Stomach (tissue), 9 donors: ENCODE measurements around the gene EPHX1. TPM values are rescaled to one million over a fixed set of nuclear protein-coding genes. Genes with fewer than 3 reads are reported as not detected.

ENCODE experiments used
- DNase-seq, 2 donors: peaks; one replicate each; pipeline versions ENCODE4 v3.0.0 to v3.0.0-alpha.2; 2013 to 2019
- H3K27ac ChIP-seq, 5 donors: fragments of 200-600 bp in 4 of 5; sonication (generic) in 4 of 5; one replicate each; pipeline ENCODE4 v1.5.1; 2013 to 2019; ENCODE audit warnings: mild to moderate bottlenecking in 1 of 5, moderate library complexity in 1 of 5
- H3K27me3 ChIP-seq, 3 donors: fragments of 200-600 bp; sonication (generic); one replicate each; pipeline ENCODE4 v1.5.1; 2017 to 2019; ENCODE audit warnings: mixed run types in 1 of 3
- H3K36me3 ChIP-seq, 4 donors: fragments of 200-600 bp; sonication (generic); 1 replicate in 3 of 4; 2 replicates in 1 of 4; pipeline ENCODE4 v1.5.1; 2016 to 2019
- H3K4me1 ChIP-seq, 4 donors: fragments of 200-600 bp; sonication (generic); one replicate each; pipeline ENCODE4 v1.5.1; 2016 to 2019
- H3K4me3 ChIP-seq, 4 donors: fragments of 200-600 bp; sonication (generic) in 3 of 4; one replicate each; pipeline ENCODE4 v1.5.1; 2016 to 2019; ENCODE audit warnings: mild to moderate bottlenecking in 1 of 4
- H3K9me3 ChIP-seq, 4 donors: fragments of 200-600 bp; sonication (generic); one replicate each; pipeline ENCODE4 v1.5.1; 2016 to 2019
- CTCF ChIP-seq, 7 experiments: fragments of 450-650 bp in 4 of 7; fragments of 200-600 bp in 3 of 7; sonication (generic) in 3 of 7; IDR thresholded peaks; one replicate each; pipeline ENCODE4 v1.5.1; 2016 to 2019; ENCODE audit warnings: antibody characterized with exemption in 7 of 7, control low read depth in 2 of 7, mild to moderate bottlenecking in 1 of 7
- EP300 ChIP-seq: sonication (generic); formaldehyde crosslinking; IDR thresholded peaks from one replicate; pipeline ENCODE4 v1.6.1; 2017; ENCODE audit warnings: antibody characterized with exemption
- POLR2A ChIP-seq, 4 donors: fragments of 450-650 bp; IDR thresholded peaks; one replicate each; pipeline ENCODE4 v1.6.1; 2016; ENCODE audit warnings: antibody characterized with exemption in 4 of 4, control low read depth in 2 of 4, mild to moderate bottlenecking in 1 of 4, moderate library complexity in 1 of 4
- POLR2AphosphoS5 ChIP-seq, 3 donors: sonication (generic); formaldehyde crosslinking; IDR thresholded peaks; one replicate each; pipeline ENCODE4 v1.6.1; 2016; ENCODE audit warnings: antibody characterized with exemption in 3 of 3
- whole genome bisulfite sequencing, 5 donors: extraction: QIAGEN DNeasy Blood & Tissue Kit in 3 of 5; methylation state at CpG; one replicate each; pipeline versions ENCODE4 v1.1.5 to v1.1.7; 2013 to 2018; 5-methylcytosine and 5-hydroxymethylcytosine counted together
- intact Hi-C: fragments of 100-400 bp; cut with DNase I; formaldehyde crosslinking; loops from one replicate; pipeline ENCODE4 v1.15.1; 2023; ENCODE audit warnings: low total_unique reads
- polyA plus RNA-seq, 3 donors: library from polyadenylated mRNA; stranded (reverse); fragments of 200-250 nt; gene quantifications; one replicate each; pipeline ENCODE4 v1.2.3, GENCODE V29; 2013
- total RNA-seq, 5 donors: library from RNA; depleted of rRNA; stranded (reverse); fragments of >200 nt; gene quantifications; one replicate each; pipeline versions ENCODE4 v1.1.0 to v1.2.3, GENCODE V29; 2014 to 2016
- donor health status: healthy with polysubstance abuse.
- donor health status: Bipolar disorder and iron deficiency.
- donor health status: healthy.

Gene EPHX1
- total and polyA plus RNA-seq, 8 donors = 13.0 to 94.6 (median 40.5) TPM

- TF ChIP-seq POLR2AphosphoS5 (IDR thresholded peaks at IDR 0.05) = no peak
- TF ChIP-seq CTCF (IDR thresholded peaks at IDR 0.05) = no peak
- no peak for TF ChIP-seq POLR2A (IDR thresholded peaks at IDR 0.05)
- TF ChIP-seq EP300 = no peak
Observed at GRCh38 chr1:225819346-225820192, 9.6 kb downstream of the EPHX1 start.

GRCh38 chr1:225820522-225821120, 10.7 kb downstream of the EPHX1 start:
- H3K4me1 ChIP-seq = peaks cover 74 to 97% (median 86%) of the 10 kb centered on the region in 4 donors
- H3K4me3 ChIP-seq = no peak overlapping the region
- no peaks in the 10 kb centered on the region for H3K27me3 ChIP-seq
- peak in 1 of 2 donors; percentile 61 for DNase-seq
- WGBS, 5 donors = 60 to 71% (median 63%) methylated on average over 5 of the region's 5 CpGs
- intact Hi-C loops = no loop called here
- TF ChIP-seq POLR2AphosphoS5 (IDR thresholded peaks at IDR 0.05) (peak in 1 of 3 donors; percentile 25), POLR2A (IDR thresholded peaks at IDR 0.05) (no peak)
- no peaks in the 10 kb centered on the region for H3K9me3 ChIP-seq
- peaks cover 0 to 4% (median 2%) of the 10 kb centered on the region in 4 donors for H3K36me3 ChIP-seq
- H3K27ac ChIP-seq = peak overlapping the region in 4 of 5 donors; percentile 52 to 92 (median 58)

More at GRCh38 chr1:225819346-225820192, 9.6 kb downstream of the EPHX1 start:
- no peak overlapping the region for H3K4me3 ChIP-seq
- no peaks in the 10 kb centered on the region for H3K27me3 ChIP-seq
- H3K36me3 ChIP-seq = peaks cover 0 to 4% (median 2%) of the 10 kb centered on the region in 4 donors
- intact Hi-C loops = no loop called here
- no peak for DNase-seq
- WGBS, 5 donors = 77 to 87% (median 84%) methylated on average over 12 of the region's 12 CpGs
- no peaks in the 10 kb centered on the region for H3K9me3 ChIP-seq
- peak overlapping the region in 4 of 5 donors; percentile 52 to 92 (median 58) for H3K27ac ChIP-seq
- H3K4me1 ChIP-seq = peaks cover 69 to 97% (median 84%) of the 10 kb centered on the region in 4 donors

- intact Hi-C loops = no loop called here
- peak overlapping the region in 4 of 5 donors; percentile 47 to 70 (median 58) for H3K27ac ChIP-seq
- peaks cover 68 to 94% (median 79%) of the 10 kb centered on the region in 4 donors for H3K4me1 ChIP-seq
- no peaks in the 10 kb centered on the region for H3K27me3 ChIP-seq
- H3K36me3 ChIP-seq = peaks cover 0 to 4% (median 2%) of the 10 kb centered on the region in 4 donors
- 82 to 91% (median 84%) methylated on average over 12 of the region's 12 CpGs for WGBS, 5 donors
- no peak for DNase-seq
- no peaks in the 10 kb centered on the region for H3K9me3 ChIP-seq
- no peak for TF ChIP-seq CTCF (IDR thresholded peaks at IDR 0.05)
- no peak for TF ChIP-seq POLR2A (IDR thresholded peaks at IDR 0.05)
- TF ChIP-seq EP300 = no peak
- TF ChIP-seq POLR2AphosphoS5 (IDR thresholded peaks at IDR 0.05) = no peak
- H3K4me3 ChIP-seq = no peak overlapping the region
Observed at GRCh38 chr1:225822655-225823403, 12.9 kb downstream of the EPHX1 start.

GRCh38 chr1:225823811-225824261, 13.9 kb downstream of the EPHX1 start:
- Histone ChIP-seq H3K9me3 (no peaks in the 10 kb centered on the region), H3K27ac (peak overlapping the region in 4 of 5 donors; percentile 16 to 70 (median 56)), H3K27me3 (no peaks in the 10 kb centered on the region), H3K4me3 (no peak overlapping the region), H3K4me1 (peaks cover 58 to 85% (median 71%) of the 10 kb centered on the region in 4 donors), H3K36me3 (peaks cover 3 to 5% (median 4%) of the 10 kb centered on the region in 4 donors)
- WGBS, 5 donors = 72 to 89% (median 82%) methylated on average over 11 to 12 of the region's 12 CpGs
- no peak for DNase-seq
- no peak for TF ChIP-seq EP300
- TF ChIP-seq CTCF (IDR thresholded peaks at IDR 0.05) = no peak
- no peak for TF ChIP-seq POLR2AphosphoS5 (IDR thresholded peaks at IDR 0.05)
- no peak for TF ChIP-seq POLR2A (IDR thresholded peaks at IDR 0.05)
- intact Hi-C loops = no loop called here
